ENCODE measurements around the gene BBC3. TPM values are rescaled to one million over a fixed set of nuclear protein-coding genes. Genes with fewer than 3 reads are reported as not detected.

BBC3 gene
- total RNA-seq, 1 donor from 2014 or later, result 19.1 TPM

GRCh38 chr19:47187797-47188196 is 43.2 kb downstream of the BBC3 start:
- DNase-seq (ENCODE audit: low spot score in 2 of 2, unreplicated experiment in 2 of 2), result no peak
- Mint-ChIP-seq H3K36me3 (peaks cover 5% of the 10 kb centered on the region), H3K27me3 (ENCODE audit: low read depth) (no peaks in the 10 kb centered on the region), H3K27ac (peak overlapping the region; percentile 94), H3K4me3 (no peak overlapping the region), H3K9me3 (no peaks in the 10 kb centered on the region), H3K4me1 (peaks cover 54% of the 10 kb centered on the region)
- TF ChIP-seq CTCF (IDR thresholded peaks at IDR 0.05; ENCODE audit: unreplicated experiment), result no peak

GRCh38 chr19:47187335-47187655 is 43.7 kb downstream of the BBC3 start:
- Mint-ChIP-seq H3K4me1 (peaks cover 54% of the 10 kb centered on the region), H3K36me3 (peaks cover 5% of the 10 kb centered on the region), H3K27ac (peak overlapping the region; percentile 94), H3K4me3 (no peak overlapping the region), H3K27me3 (ENCODE audit: low read depth) (no peaks in the 10 kb centered on the region), H3K9me3 (no peaks in the 10 kb centered on the region)
- TF ChIP-seq CTCF (IDR thresholded peaks at IDR 0.05; ENCODE audit: unreplicated experiment), result no peak
- DNase-seq (ENCODE audit: low spot score in 2 of 2, unreplicated experiment in 2 of 2), result no peak

- no peaks in the 10 kb centered on the region for H3K27me3 Mint-ChIP-seq (ENCODE audit: low read depth)
- no peak overlapping the region for H3K4me3 Mint-ChIP-seq
- H3K27ac Mint-ChIP-seq, result peak overlapping the region; percentile 94
- DNase-seq (ENCODE audit: low spot score in 2 of 2, unreplicated experiment in 2 of 2), result no peak
- no peaks in the 10 kb centered on the region for H3K9me3 Mint-ChIP-seq
- no peak for TF ChIP-seq CTCF (IDR thresholded peaks at IDR 0.05; ENCODE audit: unreplicated experiment)
- H3K36me3 Mint-ChIP-seq, result peaks cover 9% of the 10 kb centered on the region
- H3K4me1 Mint-ChIP-seq, result peaks cover 54% of the 10 kb centered on the region
Observed at GRCh38 chr19:47186446-47187334, 44.3 kb downstream of the BBC3 start.

GRCh38 chr19:47183601-47184000 is 47.4 kb downstream of the BBC3 start:
- Mint-ChIP-seq H3K9me3 (no peaks in the 10 kb centered on the region), H3K4me1 (peaks cover 27% of the 10 kb centered on the region), H3K27ac (peak overlapping the region; percentile 86), H3K36me3 (peaks cover 18% of the 10 kb centered on the region), H3K27me3 (ENCODE audit: low read depth) (no peaks in the 10 kb centered on the region), H3K4me3 (no peak overlapping the region)
- DNase-seq (ENCODE audit: low spot score in 2 of 2, unreplicated experiment in 2 of 2), result no peak
- TF ChIP-seq CTCF (IDR thresholded peaks at IDR 0.05; ENCODE audit: unreplicated experiment), result no peak

DNA sequence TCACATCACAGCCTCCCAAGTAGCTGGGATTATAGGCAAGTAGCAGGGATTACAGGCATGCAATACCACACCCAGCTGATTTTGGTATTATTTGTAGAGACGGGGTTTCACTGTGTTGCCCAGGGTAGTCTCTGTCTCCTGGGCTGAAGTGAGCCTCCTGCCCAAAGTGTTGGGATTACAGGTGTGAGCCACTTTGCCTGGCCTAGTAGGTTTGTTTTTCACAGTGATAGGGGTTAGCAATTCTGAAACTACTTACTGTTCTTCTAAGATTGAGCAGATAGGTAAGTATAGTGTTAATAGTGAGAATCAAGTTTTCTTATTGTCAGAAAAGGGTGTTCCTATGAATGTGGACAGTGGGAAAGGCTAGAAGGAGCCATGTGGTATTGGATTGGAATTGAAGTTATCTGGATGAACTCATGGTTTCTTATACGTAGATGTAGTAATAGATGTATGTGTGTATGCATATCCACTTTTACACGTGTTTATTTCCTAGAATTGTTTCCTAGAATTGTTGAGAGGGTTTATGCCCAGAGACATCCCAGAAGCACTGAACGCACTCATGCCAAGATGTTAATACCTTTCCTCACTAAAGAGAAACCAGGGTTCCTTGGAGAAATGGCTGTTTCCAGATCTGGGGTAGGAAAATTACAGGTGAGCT is 51.2 kb downstream of the BBC3 start:
- Mint-ChIP-seq H3K4me3 (no peak overlapping the region), H3K4me1 (peaks cover 41% of the 10 kb centered on the region), H3K27ac (peak overlapping the region; percentile 39), H3K9me3 (no peaks in the 10 kb centered on the region), H3K27me3 (ENCODE audit: low read depth) (no peaks in the 10 kb centered on the region), H3K36me3 (peaks cover 20% of the 10 kb centered on the region)
- no peak for TF ChIP-seq CTCF (IDR thresholded peaks at IDR 0.05; ENCODE audit: unreplicated experiment)
- DNase-seq (ENCODE audit: low spot score in 2 of 2, unreplicated experiment in 2 of 2), result no peak

Measured in mesothelial cell of epicardium (in vitro differentiated cells).